Upper lobe of left lung (tissue), 6 donors: ENCODE data around the gene POLR2M. TPM values are rescaled to one million over a fixed set of nuclear protein-coding genes. Genes with fewer than 3 reads are reported as not detected.
A peak's percentile ranks its signal among the peaks of the same experiment; 100 is the strongest.

Source experiments
- ATAC-seq, 2 donors: fragments of 200-7000 bp; cut with Tn5 transposase; one replicate each; pipeline ENCODE4 v1.9.1; 2022; ENCODE audit warnings: mild to moderate bottlenecking in 2 of 2, moderate library complexity in 2 of 2; ENCODE audit not compliant: low FRiP score in 2 of 2
- DNase-seq, 2 donors: peaks; one replicate each; pipeline ENCODE4 v3.0.0-alpha.2; 2019 to 2020
- H3K27ac ChIP-seq, 4 donors: fragments of 200-600 bp; sonication (generic); one replicate each; pipeline ENCODE4 v1.5.1; 2016 to 2019
- H3K27me3 ChIP-seq, 4 donors: fragments of 200-600 bp; sonication (generic); one replicate each; pipeline ENCODE4 v1.5.1; 2017 to 2019
- H3K36me3 ChIP-seq, 4 donors: fragments of 200-600 bp; sonication (generic); one replicate each; pipeline ENCODE4 v1.5.1; 2016 to 2019
- H3K4me1 ChIP-seq, 4 donors: fragments of 200-600 bp; sonication (generic); one replicate each; pipeline ENCODE4 v1.5.1; 2018 to 2019
- H3K4me3 ChIP-seq, 4 donors: fragments of 200-600 bp; sonication (generic); one replicate each; pipeline ENCODE4 v1.5.1; 2017 to 2019; ENCODE audit warnings: mild to moderate bottlenecking in 2 of 4, moderate library complexity in 1 of 4
- H3K9me3 ChIP-seq, 4 donors: fragments of 200-600 bp; sonication (generic); one replicate each; pipeline ENCODE4 v1.5.1; 2018 to 2019
- EP300 ChIP-seq, 4 donors: sonication (generic); formaldehyde crosslinking; IDR thresholded peaks; one replicate each; pipeline ENCODE4 v1.5.1; 2017; ENCODE audit warnings: antibody characterized with exemption in 4 of 4, control low read depth in 2 of 4
- POLR2A ChIP-seq, 4 donors: fragments of 450-650 bp; IDR thresholded peaks; one replicate each; pipeline ENCODE4 v1.5.1; 2016 to 2017; ENCODE audit warnings: antibody characterized with exemption in 4 of 4, mild to moderate bottlenecking in 2 of 4
- POLR2AphosphoS5 ChIP-seq, 2 donors: sonication (generic); formaldehyde crosslinking; IDR thresholded peaks; one replicate each; pipeline ENCODE4 v1.5.1; 2017; ENCODE audit warnings: antibody characterized with exemption in 2 of 2
- WGBS, 2 donors: methylation state at CpG; one replicate each; pipeline ENCODE4 v1.1.5; 2017 to 2018; 5-methylcytosine and 5-hydroxymethylcytosine counted together
- total RNA-seq, 6 donors: library from RNA; depleted of rRNA in 4 of 6; stranded (reverse); fragments of >200 nt in 4 of 6; gene quantifications; one replicate each; pipeline versions ENCODE4 v1.1.0 to v1.2.1, GENCODE V29; 2016 to 2021
- TF ChIP-seq, protein P1 (sequence below), 6 experiments: fragments of 450-650 bp in 4 of 6; fragments of 200-600 bp in 2 of 6; sonication (generic) in 2 of 6; IDR thresholded peaks; one replicate each; pipeline ENCODE4 v1.5.1; 2016 to 2019; ENCODE audit warnings: antibody characterized with exemption in 6 of 6
- donor health status: DM: no; HTN: no; CAD: no; lungs with moderate emphysema.
- donor health status: DM: no; HTN: yes; CAD: no; lungs with severe emphysema.

The POLR2M gene
- total RNA-seq, 6 donors from 2014 or later, result 40.2 to 553 (median 73.4) TPM

DNA sequence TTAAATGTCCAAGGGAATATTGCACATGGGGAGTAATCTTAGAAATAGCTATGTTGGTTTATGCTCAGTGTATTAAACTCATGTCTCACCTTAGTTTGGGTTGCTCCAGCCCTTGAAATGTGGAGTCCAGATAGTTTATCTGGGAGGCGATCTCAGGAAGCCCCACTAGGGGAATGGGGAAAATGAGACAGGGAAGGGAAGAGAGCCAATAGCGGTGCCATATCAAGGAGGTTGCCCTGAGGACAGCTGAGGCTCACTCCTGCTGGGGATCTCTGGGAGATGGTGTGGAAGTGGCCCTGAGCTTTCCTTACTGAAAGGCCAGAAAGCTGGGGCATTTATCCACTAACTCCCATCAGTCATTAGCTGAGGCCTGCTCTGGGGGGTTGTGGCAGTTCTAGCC is 43.3 kb upstream of the POLR2M start:
- no peak overlapping the region for H3K4me3 ChIP-seq

DNA sequence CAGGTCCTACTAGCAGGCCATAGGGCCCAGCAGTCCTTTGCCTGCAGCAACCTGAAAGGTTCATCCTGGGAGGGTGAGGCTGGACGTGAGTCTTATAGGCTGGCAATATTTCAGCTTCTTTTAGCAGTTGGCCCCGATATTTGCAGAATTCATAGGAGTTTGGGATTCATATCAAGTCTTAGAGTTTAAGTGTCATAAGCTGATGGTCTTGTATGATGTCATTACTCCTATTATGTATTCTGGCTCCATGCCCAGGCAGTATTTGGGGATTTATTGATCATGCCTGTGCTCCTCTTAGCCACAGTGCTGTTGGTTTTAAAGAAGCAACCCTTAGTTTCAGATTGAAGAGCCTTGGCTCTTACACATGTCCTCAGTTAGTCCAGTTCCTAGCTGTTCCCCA is 41.3 kb upstream of the POLR2M start:
- H3K4me3 ChIP-seq, result no peak overlapping the region
- H3K4me1 ChIP-seq, result peaks cover 0 to 12% (median 10%) of the 10 kb centered on the region in 4 donors
- TF ChIP-seq POLR2A (IDR thresholded peaks at IDR 0.05), result no peak
- TF ChIP-seq, protein P1, sequence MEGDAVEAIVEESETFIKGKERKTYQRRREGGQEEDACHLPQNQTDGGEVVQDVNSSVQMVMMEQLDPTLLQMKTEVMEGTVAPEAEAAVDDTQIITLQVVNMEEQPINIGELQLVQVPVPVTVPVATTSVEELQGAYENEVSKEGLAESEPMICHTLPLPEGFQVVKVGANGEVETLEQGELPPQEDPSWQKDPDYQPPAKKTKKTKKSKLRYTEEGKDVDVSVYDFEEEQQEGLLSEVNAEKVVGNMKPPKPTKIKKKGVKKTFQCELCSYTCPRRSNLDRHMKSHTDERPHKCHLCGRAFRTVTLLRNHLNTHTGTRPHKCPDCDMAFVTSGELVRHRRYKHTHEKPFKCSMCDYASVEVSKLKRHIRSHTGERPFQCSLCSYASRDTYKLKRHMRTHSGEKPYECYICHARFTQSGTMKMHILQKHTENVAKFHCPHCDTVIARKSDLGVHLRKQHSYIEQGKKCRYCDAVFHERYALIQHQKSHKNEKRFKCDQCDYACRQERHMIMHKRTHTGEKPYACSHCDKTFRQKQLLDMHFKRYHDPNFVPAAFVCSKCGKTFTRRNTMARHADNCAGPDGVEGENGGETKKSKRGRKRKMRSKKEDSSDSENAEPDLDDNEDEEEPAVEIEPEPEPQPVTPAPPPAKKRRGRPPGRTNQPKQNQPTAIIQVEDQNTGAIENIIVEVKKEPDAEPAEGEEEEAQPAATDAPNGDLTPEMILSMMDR (IDR thresholded peaks at IDR 0.05), result no peak
- TF ChIP-seq POLR2AphosphoS5 (IDR thresholded peaks at IDR 0.05), result no peak
- no peak for TF ChIP-seq EP300 (IDR thresholded peaks at IDR 0.05)
- no peaks in the 10 kb centered on the region for H3K9me3 ChIP-seq
- WGBS, 2 donors, result 69 to 80% methylated on average over 2 of the region's 2 CpGs
- no peak overlapping the region for H3K27ac ChIP-seq
- ATAC-seq, result no peak
- DNase-seq, result no peak
- H3K36me3 ChIP-seq, result peaks cover 0 to 3% (median 0%) of the 10 kb centered on the region in 4 donors
- no peaks in the 10 kb centered on the region for H3K27me3 ChIP-seq

More for the DNA sequence above, 43.3 kb upstream of the POLR2M start:
- no peak overlapping the region for H3K27ac ChIP-seq
- DNase-seq (no peak), ATAC-seq (no peak)
- H3K27me3 ChIP-seq, result no peaks in the 10 kb centered on the region
- no peak for TF ChIP-seq EP300 (IDR thresholded peaks at IDR 0.05)
- TF ChIP-seq, protein P1 (IDR thresholded peaks at IDR 0.05), result no peak
- TF ChIP-seq POLR2A (IDR thresholded peaks at IDR 0.05), result no peak
- TF ChIP-seq POLR2AphosphoS5 (IDR thresholded peaks at IDR 0.05), result no peak
- WGBS, 2 donors, result 98 to 100% methylated on average over 2 of the region's 2 CpGs
- peaks cover 0 to 12% (median 10%) of the 10 kb centered on the region in 4 donors for H3K4me1 ChIP-seq
- peaks cover 0 to 3% (median 0%) of the 10 kb centered on the region in 4 donors for H3K36me3 ChIP-seq
- no peaks in the 10 kb centered on the region for H3K9me3 ChIP-seq

DNA sequence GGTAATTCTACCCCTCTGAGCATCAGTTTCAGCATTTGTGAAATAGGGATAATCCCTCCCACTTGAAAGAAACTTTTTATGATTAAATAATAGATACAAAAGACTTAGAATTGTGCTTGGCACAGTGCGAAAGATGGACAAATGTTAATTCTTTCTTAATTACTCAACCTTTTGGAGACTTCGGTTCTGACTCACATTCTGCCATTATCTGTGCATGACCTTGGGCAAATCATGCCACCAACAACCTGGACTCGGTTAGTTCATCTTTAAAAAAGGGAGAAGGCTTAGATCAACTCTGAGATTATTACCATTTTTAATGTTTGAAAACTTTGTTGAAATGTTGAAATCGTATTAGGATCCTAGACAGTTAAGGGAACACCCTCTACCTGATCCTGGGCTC is 40.6 kb upstream of the POLR2M start:
- TF ChIP-seq, protein P1 (IDR thresholded peaks at IDR 0.05), result no peak
- TF ChIP-seq POLR2AphosphoS5 (IDR thresholded peaks at IDR 0.05) (no peak), POLR2A (IDR thresholded peaks at IDR 0.05) (no peak), EP300 (IDR thresholded peaks at IDR 0.05) (no peak)
- Histone ChIP-seq H3K36me3 (peaks cover 0 to 3% (median 0%) of the 10 kb centered on the region in 4 donors), H3K27ac (no peak overlapping the region), H3K27me3 (no peaks in the 10 kb centered on the region), H3K9me3 (no peaks in the 10 kb centered on the region), H3K4me3 (no peak overlapping the region), H3K4me1 (peaks cover 0 to 12% (median 10%) of the 10 kb centered on the region in 4 donors)
- ATAC-seq, result no peak
- WGBS, 2 donors, result 80 to 88% methylated on average over 4 of the region's 4 CpGs
- no peak for DNase-seq

DNA sequence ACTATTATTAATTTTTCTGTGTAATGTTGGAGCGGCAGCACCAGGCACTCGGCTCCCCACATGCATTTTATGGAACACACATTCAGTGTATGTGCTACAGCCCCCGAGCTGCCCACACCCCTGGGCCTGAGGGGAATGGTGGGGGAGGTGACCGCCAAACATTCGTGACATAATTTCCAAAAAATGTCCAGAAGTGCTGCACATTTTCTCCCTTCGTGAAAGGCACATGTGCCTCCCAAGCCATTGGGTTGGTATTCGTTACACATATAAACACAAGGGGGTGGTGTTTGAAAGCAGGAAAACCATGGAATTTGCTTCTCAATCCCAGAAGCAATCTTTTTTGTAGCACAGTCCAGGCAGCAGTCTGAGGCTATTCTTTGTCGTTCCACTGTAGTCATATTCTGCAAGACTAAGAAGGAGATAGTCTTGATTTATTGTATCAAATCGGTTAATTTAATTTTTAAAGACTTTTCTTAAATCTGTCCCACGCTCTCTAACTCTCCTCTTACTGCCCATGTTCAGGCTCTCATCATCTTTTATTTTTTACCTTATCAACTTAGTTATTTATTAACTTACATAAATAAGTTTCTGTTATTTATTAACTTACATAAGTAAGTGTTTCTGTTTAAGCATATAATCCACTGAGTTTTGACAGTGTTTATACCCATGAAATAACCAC is 39.2 kb upstream of the POLR2M start:
- H3K4me3 ChIP-seq, result no peak overlapping the region
- peak in 1 of 2 donors; percentile 3 for DNase-seq
- H3K9me3 ChIP-seq, result no peaks in the 10 kb centered on the region
- WGBS, 2 donors, result 43 to 47% methylated on average over 10 of the region's 10 CpGs
- no peaks in the 10 kb centered on the region for H3K27me3 ChIP-seq
- H3K27ac ChIP-seq, result peak overlapping the region in 1 of 4 donors; percentile 6
- no peak for TF ChIP-seq EP300 (IDR thresholded peaks at IDR 0.05)
- TF ChIP-seq, protein P1 (IDR thresholded peaks at IDR 0.05), result peak in 4 of 6 experiments; percentile 14 to 26 (median 22)
- ATAC-seq, result peak in 1 of 2 donors; percentile 76
- peaks cover 0 to 7% (median 6%) of the 10 kb centered on the region in 4 donors for H3K4me1 ChIP-seq
- peaks cover 0 to 3% (median 0%) of the 10 kb centered on the region in 4 donors for H3K36me3 ChIP-seq

DNA sequence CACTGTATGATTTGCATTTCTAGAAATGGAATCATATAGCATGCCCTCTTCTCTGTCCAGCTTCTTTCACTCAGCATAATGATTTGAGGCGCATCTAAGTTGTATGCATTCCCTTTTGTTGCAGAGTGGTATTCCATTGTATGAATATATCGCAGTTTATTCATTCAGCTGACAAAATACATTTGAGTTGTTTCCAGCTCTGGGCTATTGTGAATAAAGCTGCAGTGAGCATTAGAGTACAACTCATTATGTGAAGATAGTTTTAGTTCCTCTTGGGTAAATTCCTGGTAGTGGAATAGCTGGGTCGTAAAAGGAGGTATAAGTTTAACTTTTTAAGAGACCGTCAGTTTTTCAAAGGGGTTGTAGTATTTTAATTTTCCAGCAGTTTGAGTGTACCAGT is 38.5 kb upstream of the POLR2M start:
- Histone ChIP-seq H3K27me3 (no peaks in the 10 kb centered on the region), H3K27ac (peak overlapping the region in 1 of 4 donors; percentile 15), H3K4me3 (no peak overlapping the region), H3K36me3 (peaks cover 0 to 3% (median 0%) of the 10 kb centered on the region in 4 donors), H3K4me1 (peaks cover 0 to 7% (median 0%) of the 10 kb centered on the region in 4 donors), H3K9me3 (no peaks in the 10 kb centered on the region)
- no peak for DNase-seq
- no peak for ATAC-seq
- WGBS, 2 donors, result 87 to 89% methylated on average over 4 of the region's 4 CpGs
- TF ChIP-seq, protein P1 (IDR thresholded peaks at IDR 0.05), result no peak
- no peak for TF ChIP-seq EP300 (IDR thresholded peaks at IDR 0.05)
- TF ChIP-seq POLR2AphosphoS5 (IDR thresholded peaks at IDR 0.05), result no peak
- no peak for TF ChIP-seq POLR2A (IDR thresholded peaks at IDR 0.05)
